Bronchial epithelial cell (primary cell): Measurements from ENCODE around the gene MYO9A. TPM values are rescaled to one million over a fixed set of nuclear protein-coding genes. Genes with fewer than 3 reads are reported as not detected.

Source experiments
- DNase-seq: peaks from one replicate; pipeline ENCODE4 v3.0.0-alpha.2; 2010; ENCODE audit warnings: low read depth
- FAIRE-seq: peaks from 2 replicates; lab custom pipeline; 2011; peaks lifted over from hg19 to GRCh38; lab: Jason Lieb, UNC
- H3K27me3 ChIP-seq: 2 replicates; pipeline ENCODE4 v1.5.1; 2011; ENCODE audit warnings: low read length; ENCODE audit not compliant: control insufficient read depth, insufficient read depth
- H3K36me3 ChIP-seq: 2 replicates; pipeline ENCODE4 v1.5.1; 2011; ENCODE audit warnings: low read length; ENCODE audit not compliant: control insufficient read depth, insufficient read depth
- H3K4me3 ChIP-seq: 2 replicates; pipeline ENCODE4 v1.5.1; 2011; ENCODE audit warnings: mild to moderate bottlenecking, low read depth, low read length, control low read depth
- total RNA-seq: library from RNA; depleted of rRNA; stranded (reverse); fragments of >200 nt; gene quantifications from 2 replicates; pipeline ENCODE4 v1.2.1, GENCODE V29; 2014
- TF ChIP-seq, protein P1 (sequence below): IDR thresholded peaks from 2 replicates; pipeline ENCODE4 v1.5.1; 2011; ENCODE audit warnings: mild to moderate bottlenecking, moderate library complexity, low read length, control low read depth, inconsistent platforms; ENCODE audit not compliant: insufficient read depth, severe bottlenecking

The MYO9A gene
- total RNA-seq, 1 donor from 2014 or later: 29.7 TPM

DNA sequence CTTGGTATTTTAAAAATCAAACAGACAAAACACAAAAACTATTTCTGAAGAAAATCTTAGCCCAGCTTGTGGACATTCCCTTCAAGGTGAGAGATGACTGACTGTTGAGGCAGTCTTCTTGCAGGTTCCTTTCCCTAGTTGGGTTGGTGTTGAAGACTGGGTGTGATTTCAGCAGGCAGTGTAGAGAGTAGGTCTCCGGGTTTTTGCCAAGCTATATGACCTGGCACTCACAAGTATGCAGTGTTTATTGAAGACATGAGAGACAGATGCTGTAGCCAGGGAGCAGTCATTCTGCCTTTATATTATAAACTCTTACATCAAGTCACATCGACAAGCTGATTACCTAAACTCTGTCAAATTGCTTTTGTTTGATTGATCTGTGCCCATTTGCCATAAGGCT, 17.8 kb upstream of the MYO9A start:
- DNase-seq (no peak), FAIRE-seq (no peak)
- TF ChIP-seq, protein P1, sequence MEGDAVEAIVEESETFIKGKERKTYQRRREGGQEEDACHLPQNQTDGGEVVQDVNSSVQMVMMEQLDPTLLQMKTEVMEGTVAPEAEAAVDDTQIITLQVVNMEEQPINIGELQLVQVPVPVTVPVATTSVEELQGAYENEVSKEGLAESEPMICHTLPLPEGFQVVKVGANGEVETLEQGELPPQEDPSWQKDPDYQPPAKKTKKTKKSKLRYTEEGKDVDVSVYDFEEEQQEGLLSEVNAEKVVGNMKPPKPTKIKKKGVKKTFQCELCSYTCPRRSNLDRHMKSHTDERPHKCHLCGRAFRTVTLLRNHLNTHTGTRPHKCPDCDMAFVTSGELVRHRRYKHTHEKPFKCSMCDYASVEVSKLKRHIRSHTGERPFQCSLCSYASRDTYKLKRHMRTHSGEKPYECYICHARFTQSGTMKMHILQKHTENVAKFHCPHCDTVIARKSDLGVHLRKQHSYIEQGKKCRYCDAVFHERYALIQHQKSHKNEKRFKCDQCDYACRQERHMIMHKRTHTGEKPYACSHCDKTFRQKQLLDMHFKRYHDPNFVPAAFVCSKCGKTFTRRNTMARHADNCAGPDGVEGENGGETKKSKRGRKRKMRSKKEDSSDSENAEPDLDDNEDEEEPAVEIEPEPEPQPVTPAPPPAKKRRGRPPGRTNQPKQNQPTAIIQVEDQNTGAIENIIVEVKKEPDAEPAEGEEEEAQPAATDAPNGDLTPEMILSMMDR: no peak
- H3K27me3 ChIP-seq: no peaks in the 10 kb centered on the region
- no peaks in the 10 kb centered on the region for H3K36me3 ChIP-seq
- H3K4me3 ChIP-seq: no peak overlapping the region

DNA sequence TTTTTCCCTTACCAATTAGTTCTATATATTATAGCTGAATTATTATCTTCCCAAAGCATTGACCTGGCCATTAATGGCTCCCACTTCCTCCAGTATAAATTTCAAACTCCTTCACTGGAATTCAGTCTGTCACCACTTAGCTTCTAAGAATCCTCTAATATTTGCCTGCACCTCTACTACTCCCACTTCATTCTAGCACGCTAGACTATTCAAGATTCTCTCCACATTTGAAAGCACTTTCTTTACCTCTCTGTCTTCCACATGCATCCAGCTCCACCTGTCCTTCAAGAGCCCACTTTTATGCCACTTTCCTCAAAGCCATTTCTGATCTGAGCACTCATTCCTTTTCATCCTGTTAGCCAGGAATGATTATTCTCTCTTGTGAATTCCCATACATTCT, 15.3 kb upstream of the MYO9A start:
- H3K36me3 ChIP-seq: no peaks in the 10 kb centered on the region
- no peak for FAIRE-seq
- H3K4me3 ChIP-seq: no peak overlapping the region
- TF ChIP-seq, protein P1: no peak
- no peaks in the 10 kb centered on the region for H3K27me3 ChIP-seq
- no peak for DNase-seq

DNA sequence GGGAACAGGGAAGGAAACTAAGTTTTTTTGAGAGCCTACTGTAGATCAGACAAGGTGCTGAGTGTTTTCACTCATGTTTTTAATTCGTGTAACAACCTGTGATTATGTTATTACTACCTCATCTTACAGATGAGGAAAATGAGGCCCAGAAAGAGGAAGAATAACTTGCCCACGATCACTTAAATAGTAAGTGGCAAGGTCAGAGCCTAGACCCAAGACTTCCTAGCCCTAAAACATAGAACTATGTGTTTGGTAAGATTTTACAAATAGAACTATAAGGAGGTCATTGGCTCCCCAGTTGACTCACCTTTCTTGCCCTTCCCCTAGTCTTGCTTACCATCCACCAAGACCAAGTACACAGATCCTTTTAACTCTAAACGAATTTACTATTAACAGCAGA, 14.0 kb upstream of the MYO9A start:
- no peak for FAIRE-seq
- no peaks in the 10 kb centered on the region for H3K27me3 ChIP-seq
- no peak for DNase-seq
- TF ChIP-seq, protein P1: no peak
- no peak overlapping the region for H3K4me3 ChIP-seq
- no peaks in the 10 kb centered on the region for H3K36me3 ChIP-seq

DNA sequence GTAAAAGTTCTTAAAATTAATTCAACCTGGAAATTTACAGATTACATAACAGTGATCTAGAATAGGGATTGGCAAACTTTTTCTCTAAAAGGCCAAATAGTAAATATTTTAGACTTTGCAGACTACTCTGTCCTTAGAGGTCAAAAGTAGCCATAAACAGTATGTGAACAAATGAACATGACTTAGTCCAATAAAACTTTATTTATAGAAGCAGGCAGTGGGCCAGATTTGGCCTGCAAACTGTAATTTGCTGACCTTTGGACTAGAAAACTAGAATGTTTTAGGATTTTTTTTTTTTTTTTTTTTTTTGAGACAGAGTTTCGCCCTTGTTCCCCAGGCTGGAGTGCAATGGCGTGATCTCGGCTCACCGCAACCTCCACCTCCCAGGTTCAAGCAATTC, 12.3 kb upstream of the MYO9A start:
- FAIRE-seq: no peak
- H3K27me3 ChIP-seq: no peaks in the 10 kb centered on the region
- DNase-seq: no peak
- TF ChIP-seq, protein P1: no peak
- H3K4me3 ChIP-seq: no peak overlapping the region
- H3K36me3 ChIP-seq: no peaks in the 10 kb centered on the region

DNA sequence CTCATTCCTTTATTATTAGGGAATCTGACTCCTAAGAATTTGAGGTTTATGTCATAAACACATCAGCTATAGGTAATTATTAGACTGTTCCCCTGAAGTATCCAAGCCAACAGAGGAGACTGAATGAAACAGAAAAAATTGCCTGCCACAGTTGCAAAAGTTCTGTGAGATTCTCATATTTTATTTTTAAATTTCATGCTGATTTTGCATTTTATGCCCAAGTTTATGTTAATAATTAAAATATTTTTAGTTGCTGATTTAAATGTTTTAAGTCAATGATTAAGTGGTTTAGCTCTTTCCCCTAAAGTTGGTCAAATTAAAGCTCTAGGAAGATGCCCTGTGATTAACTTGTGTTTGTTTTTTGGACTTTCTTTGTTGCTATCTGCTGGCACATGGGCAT, 10.4 kb upstream of the MYO9A start:
- TF ChIP-seq, protein P1: no peak
- Histone ChIP-seq H3K36me3 (no peaks in the 10 kb centered on the region), H3K27me3 (no peaks in the 10 kb centered on the region), H3K4me3 (no peak overlapping the region)
- DNase-seq (no peak), FAIRE-seq (no peak)

DNA sequence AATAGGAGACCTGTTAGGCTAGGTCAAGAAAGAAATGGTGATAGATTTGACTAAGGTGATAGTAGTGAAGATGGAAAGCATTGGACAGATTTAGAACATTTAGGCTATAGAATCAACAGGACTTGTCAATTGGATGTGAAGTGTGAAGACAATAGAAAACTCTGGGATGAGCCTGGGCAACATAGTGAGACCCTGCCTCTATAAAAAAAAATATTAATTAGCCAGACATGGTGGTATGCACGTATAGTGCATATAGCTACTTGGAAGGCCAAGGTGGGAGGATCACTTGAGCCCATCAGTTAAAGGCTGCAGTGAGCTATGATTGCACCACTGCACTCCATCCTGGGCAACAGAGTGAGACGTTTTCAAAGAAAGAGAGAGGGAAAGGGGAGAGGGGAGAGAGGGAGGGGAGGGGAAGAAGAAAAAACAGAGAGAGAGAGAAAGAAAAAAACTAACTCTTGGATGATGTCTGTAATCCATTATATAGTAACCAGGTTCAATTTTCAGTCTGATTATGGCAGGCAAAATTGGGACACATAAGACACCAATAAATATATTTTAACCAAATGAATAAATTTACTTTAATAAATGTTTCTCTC, 9.9 kb upstream of the MYO9A start:
- Histone ChIP-seq H3K36me3 (no peaks in the 10 kb centered on the region), H3K4me3 (no peak overlapping the region), H3K27me3 (no peaks in the 10 kb centered on the region)
- FAIRE-seq (no peak), DNase-seq (no peak)
- TF ChIP-seq, protein P1: no peak
